OCI-LY7 (cell line): ENCODE data around the gene GMDS. TPM values are rescaled to one million over a fixed set of nuclear protein-coding genes. Genes with fewer than 3 reads are reported as not detected.
A peak's percentile ranks its signal among the peaks of the same experiment; 100 is the strongest.

ENCODE experiments used
- BruUV-seq: library from RNA; stranded (reverse); fragments of 400-500 nt; replicated peaks from 2 replicates; lab custom pipeline; 2021; lab: Mats Ljungman, UMichigan
- CTCF ChIA-PET: fragments of 300-600 bp; sonication (Branson Sonifier 250); formaldehyde crosslinking; loops from one replicate; lab custom pipeline; 2022; ENCODE audit warnings: antibody characterized with exemption; ENCODE audit not compliant: unreplicated experiment; lab: Charles Lee
- POLR2A ChIA-PET: fragments of 300-600 bp; sonication (Branson Sonifier 250); formaldehyde crosslinking; loops from one replicate; lab custom pipeline; 2022; ENCODE audit warnings: antibody characterized with exemption; lab: Charles Lee
- DNase-seq: peaks from one replicate; pipeline ENCODE4 v3.0.0-alpha.2; 2015; ENCODE audit warnings: low spot score
- H2AFZ ChIP-seq: fragments of 200-600 bp; sonication (generic), shearing (Covaris generic); 2 replicates; pipeline ENCODE4 v1.6.1; 2014; ENCODE audit warnings: mild to moderate bottlenecking, antibody characterized with exemption, low read length, moderate library complexity
- H3K27ac ChIP-seq: fragments of 200-600 bp; sonication (generic); 2 replicates; pipeline ENCODE4 v1.5.1; 2014; ENCODE audit warnings: mixed run types, low read depth, mild to moderate bottlenecking, moderate library complexity, low read length, inconsistent platforms; ENCODE audit not compliant: poor library complexity, severe bottlenecking
- H3K36me3 ChIP-seq: fragments of 200-600 bp; sonication (generic); 2 replicates; pipeline ENCODE4 v1.6.1; 2014; ENCODE audit warnings: mild to moderate bottlenecking, antibody characterized with exemption, low read length, moderate library complexity, mixed read lengths; ENCODE audit not compliant: insufficient read depth
- H3K4me1 ChIP-seq: fragments of 200-600 bp; sonication (generic); 2 replicates; pipeline ENCODE4 v1.5.1; 2014; ENCODE audit warnings: mild to moderate bottlenecking, low read length; ENCODE audit not compliant: insufficient read depth, poor library complexity, severe bottlenecking
- H3K4me2 ChIP-seq: fragments of 200-600 bp; sonication (generic); 2 replicates; pipeline ENCODE4 v1.6.1; 2014; ENCODE audit warnings: mild to moderate bottlenecking, low read length
- H3K4me3 ChIP-seq: fragments of 200-600 bp; sonication (generic); 2 replicates; pipeline ENCODE4 v1.5.1; 2014; ENCODE audit warnings: mild to moderate bottlenecking, low read depth, low read length; ENCODE audit not compliant: poor library complexity, severe bottlenecking
- H3K79me2 ChIP-seq: fragments of 200-600 bp; sonication (generic); 2 replicates; pipeline ENCODE4 v1.6.1; 2016; ENCODE audit warnings: low read depth, mild to moderate bottlenecking, low read length, moderate library complexity, mixed read lengths; ENCODE audit not compliant: insufficient read depth
- H3K9me2 ChIP-seq: fragments of 200-600 bp; sonication (generic); 2 replicates; pipeline ENCODE4 v1.6.1; 2016; ENCODE audit warnings: mild to moderate bottlenecking, low read length, mixed read lengths; ENCODE audit not compliant: insufficient read depth
- H3K9me3 ChIP-seq: fragments of 200-600 bp; sonication (generic); 2 replicates; pipeline ENCODE4 v1.6.1; 2014; ENCODE audit warnings: mild to moderate bottlenecking, mixed run types, low read length, mixed read lengths
- H4K20me1 ChIP-seq: fragments of 200-600 bp; sonication (generic); 2 replicates; pipeline ENCODE4 v1.6.1; 2014; ENCODE audit warnings: mild to moderate bottlenecking, antibody characterized with exemption, low read length, moderate library complexity, mixed read lengths; ENCODE audit not compliant: insufficient read depth
- EZH2phosphoT487 ChIP-seq: fragments of 200-600 bp; sonication (generic); IDR thresholded peaks from 2 replicates; pipeline ENCODE4 v1.6.1; 2018; ENCODE audit warnings: low read depth, borderline replicate concordance, mild to moderate bottlenecking, mixed run types, antibody characterized with exemption, low read length, moderate library complexity, mixed read lengths
- intact Hi-C: fragments of 100-400 bp; cut with micrococcal nuclease; formaldehyde crosslinking; loops from one replicate; pipeline ENCODE4 v1.10.0; 2022; ENCODE audit not compliant: unreplicated experiment
- total RNA-seq, 2 experiments: library from RNA; depleted of rRNA in 1 of 2; stranded (reverse); fragments of >200 nt in 1 of 2; shearing (Covaris generic) in 1 of 2; gene quantifications; 2 replicates each; pipeline ENCODE4 v1.2.3, GENCODE V29; 2014 to 2022
- TF ChIP-seq, protein P1 (sequence below): fragments of 200-600 bp; sonication (generic); conservative IDR thresholded peaks from 2 replicates; pipeline ENCODE4 v1.5.1; 2014; ENCODE audit warnings: mild to moderate bottlenecking, antibody characterized with exemption, low read length, moderate library complexity, mixed read lengths

GMDS gene
- total RNA-seq, 2 experiments from 2014 or later = 9.9 to 26.8 TPM

DNA sequence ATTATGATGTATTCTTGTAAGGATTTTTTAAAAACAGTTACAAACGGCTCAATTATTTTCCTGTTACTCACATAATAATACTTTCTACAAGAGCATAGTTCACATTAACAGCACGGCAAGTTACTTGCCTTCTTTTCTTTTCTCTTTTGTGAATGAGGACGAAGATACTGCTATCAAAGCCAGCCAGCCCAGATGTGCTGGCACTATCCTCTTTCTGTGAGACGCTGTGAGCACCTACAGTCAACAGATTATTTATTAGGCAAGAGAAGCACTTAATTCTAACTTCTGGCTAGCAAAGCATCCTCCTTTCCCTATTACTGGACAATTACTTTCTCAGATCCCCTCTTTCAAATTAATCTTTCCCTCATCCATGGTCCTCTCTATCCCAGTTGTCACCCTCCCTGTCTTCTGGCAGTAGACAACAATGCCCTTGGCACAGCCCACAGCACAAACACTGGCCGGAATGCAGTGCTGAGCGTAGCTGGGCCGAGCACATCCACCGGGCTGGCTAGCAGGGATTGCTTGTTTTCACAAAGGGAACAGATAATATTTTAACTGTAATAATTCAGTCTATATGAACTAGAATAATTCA lies 373.6 kb downstream of the GMDS start:
- H3K9me3 ChIP-seq = no peaks in the 10 kb centered on the region
- intact Hi-C loops = no loop called here
- no TSS peak for BruUV-seq
- no peak overlapping the region for H2AFZ ChIP-seq
- H3K79me2 ChIP-seq = no peaks in the 10 kb centered on the region
- POLR2A ChIA-PET = no interaction called here
- TF ChIP-seq EZH2phosphoT487 = no peak
- TF ChIP-seq, protein P1, sequence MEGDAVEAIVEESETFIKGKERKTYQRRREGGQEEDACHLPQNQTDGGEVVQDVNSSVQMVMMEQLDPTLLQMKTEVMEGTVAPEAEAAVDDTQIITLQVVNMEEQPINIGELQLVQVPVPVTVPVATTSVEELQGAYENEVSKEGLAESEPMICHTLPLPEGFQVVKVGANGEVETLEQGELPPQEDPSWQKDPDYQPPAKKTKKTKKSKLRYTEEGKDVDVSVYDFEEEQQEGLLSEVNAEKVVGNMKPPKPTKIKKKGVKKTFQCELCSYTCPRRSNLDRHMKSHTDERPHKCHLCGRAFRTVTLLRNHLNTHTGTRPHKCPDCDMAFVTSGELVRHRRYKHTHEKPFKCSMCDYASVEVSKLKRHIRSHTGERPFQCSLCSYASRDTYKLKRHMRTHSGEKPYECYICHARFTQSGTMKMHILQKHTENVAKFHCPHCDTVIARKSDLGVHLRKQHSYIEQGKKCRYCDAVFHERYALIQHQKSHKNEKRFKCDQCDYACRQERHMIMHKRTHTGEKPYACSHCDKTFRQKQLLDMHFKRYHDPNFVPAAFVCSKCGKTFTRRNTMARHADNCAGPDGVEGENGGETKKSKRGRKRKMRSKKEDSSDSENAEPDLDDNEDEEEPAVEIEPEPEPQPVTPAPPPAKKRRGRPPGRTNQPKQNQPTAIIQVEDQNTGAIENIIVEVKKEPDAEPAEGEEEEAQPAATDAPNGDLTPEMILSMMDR = no peak
- H3K4me1 ChIP-seq = peaks cover 28% of the 10 kb centered on the region
- CTCF ChIA-PET = no interaction called here
- H3K4me3 ChIP-seq = no peak overlapping the region
- no peaks in the 10 kb centered on the region for H3K36me3 ChIP-seq
- H3K27ac ChIP-seq = no peak overlapping the region
- no peaks in the 10 kb centered on the region for H4K20me1 ChIP-seq
- H3K4me2 ChIP-seq = peak overlapping the region; percentile 1; the same call in 1 of the 2 replicates
- no peaks in the 10 kb centered on the region for H3K9me2 ChIP-seq
- no peak for DNase-seq

DNA sequence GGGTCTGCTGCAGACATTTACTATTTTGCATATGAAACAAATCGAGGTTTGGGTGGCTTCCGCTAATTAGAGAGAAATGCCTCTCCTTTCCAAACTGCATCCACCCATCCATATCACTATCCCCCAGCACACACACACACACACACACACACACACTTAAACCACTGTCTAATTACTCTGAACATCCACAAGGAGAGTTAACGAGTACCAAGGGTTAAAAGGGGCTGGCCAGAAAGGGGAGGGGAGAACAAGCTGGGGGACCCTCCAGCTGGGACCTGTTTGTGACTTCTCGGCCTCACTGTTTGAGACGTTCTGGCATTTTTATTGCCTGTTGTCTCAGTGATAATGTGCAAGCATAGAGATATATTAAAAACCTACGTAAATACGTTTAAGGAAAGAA lies 374.5 kb downstream of the GMDS start:
- H4K20me1 ChIP-seq = no peaks in the 10 kb centered on the region
- DNase-seq = no peak
- H3K36me3 ChIP-seq = no peaks in the 10 kb centered on the region
- H3K9me3 ChIP-seq = no peaks in the 10 kb centered on the region
- no peaks in the 10 kb centered on the region for H3K79me2 ChIP-seq
- peaks cover 28% of the 10 kb centered on the region for H3K4me1 ChIP-seq
- TF ChIP-seq EZH2phosphoT487 = no peak
- TF ChIP-seq, protein P1 = no peak
- BruUV-seq = no TSS peak
- intact Hi-C loops = no loop called here
- H3K4me2 ChIP-seq = peak overlapping the region; percentile 66; the same call in 1 of the 2 replicates
- no peak overlapping the region for H3K27ac ChIP-seq
- POLR2A ChIA-PET = no interaction called here
- H3K4me3 ChIP-seq = no peak overlapping the region
- CTCF ChIA-PET = no interaction called here
- no peak overlapping the region for H2AFZ ChIP-seq
- no peaks in the 10 kb centered on the region for H3K9me2 ChIP-seq

DNA sequence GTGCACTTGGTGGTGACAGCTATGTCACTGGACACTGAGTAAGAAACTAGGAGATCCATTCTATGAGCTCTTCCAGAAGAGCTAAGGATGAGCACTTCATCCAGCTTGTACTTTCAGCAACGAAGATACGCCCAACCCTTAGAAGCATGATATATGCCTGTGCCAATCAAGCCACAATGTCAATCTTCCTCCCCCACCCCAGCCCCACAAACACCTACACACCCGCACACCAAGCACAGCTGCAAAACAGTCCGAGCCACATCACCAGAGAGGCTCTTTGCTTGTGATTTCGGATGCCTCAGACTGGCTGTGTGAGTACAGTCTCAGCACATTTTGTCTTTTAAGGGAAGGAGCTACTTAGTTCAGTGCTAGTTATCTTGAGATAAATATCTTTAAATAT lies 375.2 kb downstream of the GMDS start:
- BruUV-seq = no TSS peak
- H3K27ac ChIP-seq = no peak overlapping the region
- no peaks in the 10 kb centered on the region for H3K9me2 ChIP-seq
- peak overlapping the region; percentile 66; the same call in 1 of the 2 replicates for H3K4me2 ChIP-seq
- intact Hi-C loops = no loop called here
- ChIA-PET POLR2A (interaction anchor here (0.6 to 0.7 kb wide), 2 partner anchors 13 to 73 kb away, joined by 3 read pairs; no protein-coding TSS in a partner anchor), CTCF (no interaction called here)
- no peaks in the 10 kb centered on the region for H4K20me1 ChIP-seq
- no peak overlapping the region for H3K4me3 ChIP-seq
- TF ChIP-seq, protein P1 = no peak
- no peak for TF ChIP-seq EZH2phosphoT487
- no peaks in the 10 kb centered on the region for H3K79me2 ChIP-seq
- H2AFZ ChIP-seq = peak overlapping the region; percentile 85; the same call in 1 of the 2 replicates
- H3K36me3 ChIP-seq = no peaks in the 10 kb centered on the region
- no peaks in the 10 kb centered on the region for H3K9me3 ChIP-seq
- DNase-seq = no peak
- peaks cover 28% of the 10 kb centered on the region for H3K4me1 ChIP-seq
